ENCODE measurements around the gene ALPK1.

DNA sequence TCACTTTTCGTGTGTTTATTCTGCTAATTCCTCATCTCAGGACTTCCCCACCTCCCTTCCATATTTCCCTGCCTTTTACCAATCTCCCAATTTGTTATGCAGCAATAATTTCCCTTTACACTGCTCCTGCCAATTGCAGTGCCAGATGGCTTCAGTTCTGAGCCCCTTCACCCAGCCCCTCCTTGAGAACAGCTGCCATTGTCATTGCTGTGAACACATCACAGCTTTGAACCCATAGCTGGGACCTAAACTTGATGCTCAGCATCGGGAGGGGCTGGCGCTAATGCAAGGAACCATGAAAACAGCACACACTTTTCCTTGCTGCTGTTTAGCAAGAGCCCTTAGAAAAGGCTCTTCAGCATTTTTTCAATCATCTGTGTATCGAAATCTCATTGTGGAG, 104.9 kb downstream of the ALPK1 start:
- TF ChIP-seq POLR2A (IDR thresholded peaks at IDR 0.05) (no peak), CTCF (IDR thresholded peaks at IDR 0.05 in 8 of 11, conservative IDR thresholded peaks at IDR 0.05 in 3 of 11) (no peak)

All from spleen (tissue), 7 donors.